ENCODE results near the gene ARHGEF17. TPM values are rescaled to one million over a fixed set of nuclear protein-coding genes. Genes with fewer than 3 reads are reported as not detected.
A peak's percentile ranks its signal among the peaks of the same experiment; 100 is the strongest.

ARHGEF17 gene
- total and polyA plus RNA-seq, 2 of the 8 experiments (the other 6 are each of a cell fraction or from before 2014, with no cell fraction given) = 11.3 to 14.6 TPM

DNA sequence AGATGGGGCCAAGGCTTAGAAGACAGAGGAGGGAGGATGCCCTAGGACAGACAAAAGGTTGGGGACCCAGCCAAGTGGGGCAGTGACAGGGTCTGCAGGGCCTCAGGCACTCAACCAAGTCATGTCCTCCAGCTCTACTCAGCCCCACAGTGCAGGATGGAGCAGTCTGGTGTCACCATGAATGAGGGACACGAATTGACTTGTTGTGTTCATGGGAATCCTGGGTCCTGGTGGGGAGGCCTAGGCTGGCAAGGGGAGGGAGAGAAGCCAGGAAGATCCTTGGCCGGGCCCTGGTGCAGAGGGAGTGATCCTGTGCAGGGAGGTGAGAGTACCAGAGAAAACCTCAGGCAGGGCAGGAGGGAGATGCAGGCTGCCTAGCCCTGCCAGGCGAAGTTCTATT is 24.0 kb upstream of the ARHGEF17 start:
- Histone ChIP-seq H3K4ac (replicated peaks; ENCODE audit: insufficient read length, low read depth, low read length) (no peak overlapping the region), H4K20me1 (replicated peaks in 1 of 2; ENCODE audit: control insufficient read depth in 1 of 2, insufficient read depth in 2 of 2, low read length in 2 of 2) (no peaks in the 10 kb centered on the region), H3K27me3 (replicated peaks in 1 of 4; ENCODE audit: control insufficient read depth in 3 of 4, extremely low read depth in 1 of 4, insufficient read depth in 3 of 4, low read length in 3 of 4) (no peaks in the 10 kb centered on the region; a peak in 2 of 7 replicates), H3K56ac (replicated peaks; ENCODE audit: insufficient read length, low read depth, low read length) (no peak overlapping the region), H3K36me3 (ENCODE audit: control insufficient read depth in 2 of 4, insufficient read depth in 4 of 4, low read length in 3 of 4) (no peaks in the 10 kb centered on the region), H3K9ac (replicated peaks in 1 of 4; ENCODE audit: extremely low read depth in 1 of 4, low read depth in 3 of 4, low read length in 3 of 4) (no peak overlapping the region; a peak in 1 of 7 replicates), H3K14ac (ENCODE audit: insufficient read length) (no peak overlapping the region), H3K18ac (ENCODE audit: extremely low read depth, low read length) (no peak overlapping the region), H2BK12ac (ENCODE audit: low read depth, low read length) (no peak overlapping the region), H3K23me2 (ENCODE audit: low read depth, low read length) (no peaks in the 10 kb centered on the region), H2BK20ac (ENCODE audit: low read length) (no peak overlapping the region), H4K91ac (replicated peaks; ENCODE audit: insufficient read length, low read length) (no peak overlapping the region), H3K4me3 (ENCODE audit: extremely low read depth in 1 of 4, insufficient read depth in 2 of 4, low read depth in 3 of 4, low read length in 4 of 4) (no peak overlapping the region), H4K5ac (ENCODE audit: insufficient read length, low read depth, low read length) (no peak overlapping the region), H3K4me1 (replicated peaks in 1 of 4; ENCODE audit: control insufficient read depth in 3 of 4, insufficient read depth in 4 of 4, low read length in 3 of 4) (peaks cover 0 to 3% (median under 1%) of the 10 kb centered on the region in 4 experiments; a peak in 4 of 7 replicates), H2BK15ac (ENCODE audit: low read length) (no peak overlapping the region), H2BK120ac (replicated peaks; ENCODE audit: low read depth, low read length) (no peak overlapping the region), H3K27ac (ENCODE audit: low read depth, low read length) (no peak overlapping the region), H3K4me2 (ENCODE audit: insufficient read depth in 1 of 2, low read depth in 2 of 2, low read length in 2 of 2) (no peak overlapping the region), H2BK5ac (ENCODE audit: low read depth, low read length) (no peak overlapping the region), H3K79me1 (ENCODE audit: low read depth, low read length) (no peaks in the 10 kb centered on the region), H2AK5ac (ENCODE audit: low read depth, low read length) (no peak overlapping the region), H4K8ac (ENCODE audit: extremely low read depth, insufficient read depth, low read length) (peak overlapping the region; percentile 9; the same call in 1 of the 2 replicates), H3K23ac (ENCODE audit: insufficient read length) (no peak overlapping the region), H3K9me3 (ENCODE audit: insufficient read depth in 2 of 2, low read depth in 1 of 2, low read length in 1 of 2) (no peaks in the 10 kb centered on the region), H2AFZ (ENCODE audit: low read length) (no peak overlapping the region), H3K79me2 (ENCODE audit: control insufficient read depth in 1 of 2, insufficient read depth in 2 of 2, low read length in 2 of 2) (no peaks in the 10 kb centered on the region)
- ChIA-PET POLR2A (ENCODE audit: partially characterized antibody) (no interaction called here), CTCF (ENCODE audit: partially characterized antibody) (interaction anchor here (0.9 to 15.2 kb wide), 10 partner anchors 10 to 99 kb away, joined by 3 to 233 read pairs (median 6); partner anchors contain the start of gene P2RY6)
- FAIRE-seq (no peak), DNase-seq (ENCODE audit: low read depth in 1 of 2, low spot score in 2 of 2) (no peak)
- no peak for TF ChIP-seq SP4 (IDR thresholded peaks at IDR 0.05; ENCODE audit: low read length)
- TF ChIP-seq BCL11A (IDR thresholded peaks at IDR 0.05; ENCODE audit: low read depth in 2 of 2, low read length in 2 of 2) = no peak
- no peak for TF ChIP-seq POLR2AphosphoS5 (IDR thresholded peaks at IDR 0.05; ENCODE audit: low read depth, low read length)
- TF ChIP-seq MAX (IDR thresholded peaks at IDR 0.05) = no peak
- no peak for TF ChIP-seq KDM4A (IDR thresholded peaks at IDR 0.05; ENCODE audit: low read depth, low read length, severe bottlenecking)
- no peak for TF ChIP-seq SP1 (IDR thresholded peaks at IDR 0.05; ENCODE audit: low read depth, low read length)
- no peak for TF ChIP-seq CBX5 (IDR thresholded peaks at IDR 0.05; ENCODE audit: low read depth, low read length)
- WGBS, 2 experiments (ENCODE audit: extremely low coverage in 1 of 2, insufficient coverage in 1 of 2, insufficient read length in 1 of 2, insufficient replicate concordance in 2 of 2, low coverage in 1 of 2, low lambda C conversion rate in 2 of 2, missing lambda C conversion rate in 1 of 2) = 83% methylated on average over 2 of the region's 3 CpGs; no CpG with 5 or more reads in 1 of the 2 experiments

All from H1 (cell line).